K562 (cell line): Measurements from ENCODE around the gene MAPT.

ENCODE experiments used
- CBFA2T3 ChIP-seq: fragments of 450-650 bp; IDR thresholded peaks from 2 replicates; pipeline ENCODE4 v1.6.1; 2017
- ETS2 ChIP-seq: IDR thresholded peaks from 2 replicates; pipeline ENCODE4 v1.6.1; 2016; ENCODE audit warnings: borderline replicate concordance, missing genetic modification characterization, mild to moderate bottlenecking, moderate library complexity, missing compliant biosample characterization; ENCODE audit not compliant: poor library complexity, severe bottlenecking
- EZH2 ChIP-seq: IDR thresholded peaks from 2 replicates; pipeline ENCODE4 v1.6.1; 2012; ENCODE audit warnings: low read depth, mild to moderate bottlenecking, inconsistent platforms, low read length, borderline replicate concordance
- HCFC1 ChIP-seq: IDR thresholded peaks from 2 replicates; pipeline ENCODE4 v1.6.1; 2012; ENCODE audit warnings: low read depth, low read length, improper control_type of control experiment
- HDAC8 ChIP-seq: fragments of 450-650 bp; IDR thresholded peaks from 2 replicates; pipeline ENCODE4 v1.6.1; 2016; ENCODE audit warnings: mild to moderate bottlenecking, missing genetic modification characterization, moderate library complexity, missing compliant biosample characterization
- MTA3 ChIP-seq: fragments of 450-650 bp; formaldehyde crosslinking; IDR thresholded peaks from 2 replicates; pipeline ENCODE4 v1.6.1; 2017; ENCODE audit warnings: mild to moderate bottlenecking, borderline replicate concordance
- PCBP1 ChIP-seq: fragments of 200-400 bp; formaldehyde crosslinking; IDR thresholded peaks from 2 replicates; pipeline ENCODE4 v1.6.1; 2018; ENCODE audit warnings: mild to moderate bottlenecking, low read depth, low read length; ENCODE audit not compliant: poor library complexity, severe bottlenecking
- POLR2AphosphoS5 ChIP-seq: IDR thresholded peaks from 2 replicates; pipeline ENCODE4 v1.6.1; 2011; ENCODE audit warnings: mild to moderate bottlenecking, low read depth, low read length, moderate library complexity; ENCODE audit not compliant: control insufficient read depth, insufficient read depth
- RBM39 ChIP-seq: fragments of 200-400 bp; formaldehyde crosslinking; optimal IDR thresholded peaks from 2 replicates; pipeline ENCODE3; 2018; ENCODE audit warnings: low read depth, low read length
- SMAD4 ChIP-seq: fragments of 250-450 bp; sonication (Bioruptor Pico); conservative IDR thresholded peaks from 2 replicates; pipeline ENCODE4 v1.8.0; 2021; ENCODE audit warnings: inconsistent platforms, mild to moderate bottlenecking, moderate library complexity
- TAF1 ChIP-seq: IDR thresholded peaks from 2 replicates; pipeline ENCODE4 v1.6.1; 2011; ENCODE audit warnings: mild to moderate bottlenecking, low read length, moderate library complexity; ENCODE audit not compliant: insufficient read depth, control insufficient read depth, severe bottlenecking; ENCODE audit errors: extremely low read depth
- YY1 ChIP-seq, 3 experiments: IDR thresholded peaks; 2 replicates each; pipeline ENCODE4 v1.6.1; 2011; ENCODE audit warnings: low read length in 2 of 3, mild to moderate bottlenecking in 2 of 3, moderate library complexity in 2 of 3, borderline replicate concordance in 1 of 3, control low read depth in 1 of 3, low read depth in 1 of 3; ENCODE audit not compliant: insufficient read depth in 3 of 3, insufficient replicate concordance in 2 of 3, control insufficient read depth in 1 of 3, insufficient read length in 1 of 3; ENCODE audit errors: extremely low read depth in 1 of 3
- TF ChIP-seq, protein P1 (sequence below), 3 experiments: IDR thresholded peaks in 2 of 3; conservative IDR thresholded peaks in 1 of 3; 2 replicates each; pipeline ENCODE4 v1.5.1; 2011 to 2012; ENCODE audit warnings: low read length in 3 of 3, mild to moderate bottlenecking in 3 of 3, control low read depth in 2 of 3, improper control_type of control experiment in 1 of 3, inconsistent platforms in 1 of 3, low read depth in 1 of 3, mixed read lengths in 1 of 3, moderate library complexity in 1 of 3; ENCODE audit not compliant: insufficient read depth in 2 of 3

DNA sequence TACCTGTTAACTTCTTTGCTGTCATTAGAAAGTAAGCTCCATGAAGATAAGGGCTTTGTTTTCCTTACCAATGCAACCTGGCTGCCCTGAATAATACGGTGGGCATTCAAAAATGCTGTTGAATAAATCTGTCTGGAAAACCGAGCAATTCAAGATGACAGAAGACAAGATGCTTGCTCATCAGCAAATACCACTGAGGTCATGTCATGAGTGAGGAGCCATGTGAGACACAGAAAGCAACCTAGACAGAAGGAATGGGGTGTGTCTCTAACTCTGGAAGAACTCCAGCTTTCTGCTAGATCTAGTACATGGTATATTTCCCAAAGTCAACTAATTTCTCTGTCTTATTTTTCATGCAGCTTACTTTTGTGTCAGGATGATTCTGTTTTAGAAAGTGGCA lies 168.9 kb downstream of the MAPT start:
- TF ChIP-seq PCBP1 (no peak), EZH2 (no peak), HCFC1 (no peak), CBFA2T3 (no peak), POLR2AphosphoS5 (no peak), RBM39 (no peak), HDAC8 (tag) (no peak), SMAD4 (CRISPR knock-in tag) (no peak), YY1 (IDR thresholded peaks at IDR 0.05; ENCODE audit: borderline replicate concordance in 1 of 3, control insufficient read depth in 1 of 3, extremely low read depth in 1 of 3, insufficient read depth in 3 of 3, insufficient read length in 1 of 3, insufficient replicate concordance in 2 of 3, low read depth in 1 of 3, low read length in 2 of 3) (no peak), MTA3 (no peak), TAF1 (no peak), ETS2 (tag) (no peak)
- TF ChIP-seq, protein P1, sequence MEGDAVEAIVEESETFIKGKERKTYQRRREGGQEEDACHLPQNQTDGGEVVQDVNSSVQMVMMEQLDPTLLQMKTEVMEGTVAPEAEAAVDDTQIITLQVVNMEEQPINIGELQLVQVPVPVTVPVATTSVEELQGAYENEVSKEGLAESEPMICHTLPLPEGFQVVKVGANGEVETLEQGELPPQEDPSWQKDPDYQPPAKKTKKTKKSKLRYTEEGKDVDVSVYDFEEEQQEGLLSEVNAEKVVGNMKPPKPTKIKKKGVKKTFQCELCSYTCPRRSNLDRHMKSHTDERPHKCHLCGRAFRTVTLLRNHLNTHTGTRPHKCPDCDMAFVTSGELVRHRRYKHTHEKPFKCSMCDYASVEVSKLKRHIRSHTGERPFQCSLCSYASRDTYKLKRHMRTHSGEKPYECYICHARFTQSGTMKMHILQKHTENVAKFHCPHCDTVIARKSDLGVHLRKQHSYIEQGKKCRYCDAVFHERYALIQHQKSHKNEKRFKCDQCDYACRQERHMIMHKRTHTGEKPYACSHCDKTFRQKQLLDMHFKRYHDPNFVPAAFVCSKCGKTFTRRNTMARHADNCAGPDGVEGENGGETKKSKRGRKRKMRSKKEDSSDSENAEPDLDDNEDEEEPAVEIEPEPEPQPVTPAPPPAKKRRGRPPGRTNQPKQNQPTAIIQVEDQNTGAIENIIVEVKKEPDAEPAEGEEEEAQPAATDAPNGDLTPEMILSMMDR (IDR thresholded peaks at IDR 0.05 in 2 of 3, conservative IDR thresholded peaks at IDR 0.05 in 1 of 3; ENCODE audit: insufficient read depth in 2 of 3, low read depth in 1 of 3, low read length in 3 of 3): no peak
